Ramos (cell line): ENCODE results near the gene CLEC4C.

Experiments
- in situ Hi-C: fragments of 300-500 bp; cut with MboI; formaldehyde crosslinking; loops from one replicate; pipeline ENCODE4 v1.14.3; 2022; ENCODE audit warnings: low sequenced_read_pairs; ENCODE audit not compliant: unreplicated experiment

Gene CLEC4C

DNA sequence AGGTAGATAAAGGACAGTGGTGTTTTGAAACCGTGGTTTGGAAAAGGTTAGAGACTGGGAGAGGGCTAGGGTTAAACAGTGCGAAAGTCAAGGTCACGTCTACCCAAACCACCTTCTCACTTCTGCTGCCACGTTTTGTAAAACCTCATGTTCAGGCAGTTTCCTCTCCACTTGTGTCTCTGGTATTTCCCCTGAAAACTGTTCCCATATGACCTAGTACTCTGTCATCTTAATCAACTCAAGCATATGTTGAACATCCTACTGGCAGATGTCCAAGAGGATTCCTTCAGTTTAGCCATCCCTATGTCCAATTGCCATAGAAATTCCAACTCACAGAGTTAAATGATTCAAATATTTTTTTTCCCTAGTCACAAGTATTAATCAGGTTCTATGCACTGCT is 17.4 kb downstream of the CLEC4C start:
- in situ Hi-C loops: no loop called here

DNA sequence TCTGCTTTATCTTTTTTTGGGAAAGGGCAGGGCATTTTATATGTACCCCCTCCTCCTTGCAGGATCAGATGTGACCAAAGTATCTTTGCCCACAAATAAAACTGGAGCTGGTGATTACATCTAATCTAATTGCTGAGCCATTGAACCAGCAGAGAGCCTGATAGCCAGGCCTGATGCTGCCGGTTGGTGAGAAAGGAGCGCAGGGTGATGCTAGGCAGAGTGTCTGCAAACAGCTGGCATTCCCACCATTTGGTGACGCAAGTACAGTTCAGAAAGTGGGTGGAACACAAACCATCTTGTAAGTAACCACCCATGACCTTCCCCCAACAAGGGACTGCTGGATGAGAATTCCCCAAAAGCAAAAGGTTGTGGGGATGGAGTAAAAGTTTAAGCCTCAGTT is 23.2 kb downstream of the CLEC4C start:
- in situ Hi-C loops: no loop called here

DNA sequence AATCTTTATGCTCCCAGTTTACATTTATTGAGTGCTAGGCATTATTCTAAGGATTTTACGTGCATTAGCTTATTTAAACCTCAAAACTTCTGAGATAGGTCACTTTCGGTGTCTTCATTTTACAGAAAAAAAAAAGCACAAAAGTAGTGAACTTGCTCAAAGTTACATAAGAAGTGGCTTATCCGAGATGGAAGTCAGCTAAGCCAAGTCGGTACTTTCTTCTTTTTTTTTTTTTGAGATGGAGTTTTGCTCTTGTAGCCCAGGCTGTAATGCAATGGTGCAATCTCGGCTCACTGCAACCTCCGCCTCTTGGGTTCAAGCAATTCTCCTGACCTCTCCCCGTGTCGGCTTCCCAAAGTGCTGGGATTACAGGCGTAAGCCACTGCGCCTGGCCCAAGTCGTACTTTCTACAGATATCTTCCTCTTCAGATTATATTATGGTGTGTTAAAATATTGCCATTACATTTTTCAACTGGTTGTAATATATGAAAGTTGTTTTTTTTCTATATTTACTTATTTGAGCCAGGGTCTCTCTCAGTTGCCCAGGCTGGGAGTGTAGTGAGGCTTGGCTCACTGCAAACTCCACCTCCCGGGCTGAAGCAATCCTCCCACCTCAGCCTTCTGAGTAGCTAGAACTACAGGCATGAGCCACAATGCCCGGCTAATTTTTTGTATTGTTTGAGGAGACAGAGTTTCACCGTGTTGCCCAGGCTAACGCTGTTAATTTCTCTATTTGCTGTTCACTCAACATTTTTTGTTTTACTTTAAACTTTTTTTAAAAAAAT is 27.0 kb downstream of the CLEC4C start:
- in situ Hi-C loops: no loop called here

DNA sequence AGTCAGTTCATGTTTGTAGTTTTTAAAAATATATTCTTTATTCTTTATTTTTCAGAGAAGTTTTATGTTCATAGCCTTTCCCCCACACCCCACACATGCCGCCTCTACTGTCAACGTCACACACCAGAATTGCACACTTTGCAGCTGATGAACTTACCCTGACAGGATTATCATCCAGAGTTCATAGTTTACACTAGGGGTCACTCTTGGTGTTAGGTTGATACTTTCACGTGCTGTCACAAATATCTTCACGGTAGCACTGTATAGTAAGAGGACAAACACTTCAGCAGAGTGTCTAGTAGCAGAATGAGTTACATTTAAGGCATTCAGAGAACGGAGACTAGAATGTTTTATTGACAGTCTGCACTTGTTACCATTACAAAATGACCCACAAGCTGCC is 30.8 kb downstream of the CLEC4C start:
- in situ Hi-C loops: no loop called here

DNA sequence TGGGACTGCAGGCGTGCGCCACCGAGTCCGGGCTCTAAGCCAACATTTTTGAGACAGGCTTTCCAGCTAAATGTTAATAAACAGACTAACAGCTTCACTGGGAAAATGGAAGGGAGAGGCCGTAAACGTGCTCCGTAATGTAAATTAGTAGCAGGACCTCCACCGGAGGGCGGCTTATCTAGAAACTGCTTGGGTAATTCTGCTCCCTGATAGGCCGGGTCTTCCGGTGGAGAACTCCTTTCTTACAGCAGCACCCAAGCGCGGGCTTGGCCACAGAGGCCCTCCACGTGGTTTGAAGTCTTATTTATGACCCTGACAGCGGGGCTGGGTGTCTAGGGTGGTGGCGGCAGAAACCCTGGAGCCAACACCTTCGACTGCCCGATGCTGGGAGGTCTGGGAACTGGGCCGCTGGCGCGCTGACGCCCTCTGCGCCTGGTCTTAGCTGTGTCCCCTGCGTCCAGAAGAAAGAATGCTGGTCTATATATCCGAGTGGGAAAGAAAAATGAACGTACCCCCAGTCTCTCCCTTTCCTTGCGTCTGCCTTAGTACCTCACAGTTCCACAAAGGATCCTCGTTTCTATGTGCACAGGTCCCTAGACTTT is 34.2 kb downstream of the CLEC4C start:
- in situ Hi-C loops: no loop called here

DNA sequence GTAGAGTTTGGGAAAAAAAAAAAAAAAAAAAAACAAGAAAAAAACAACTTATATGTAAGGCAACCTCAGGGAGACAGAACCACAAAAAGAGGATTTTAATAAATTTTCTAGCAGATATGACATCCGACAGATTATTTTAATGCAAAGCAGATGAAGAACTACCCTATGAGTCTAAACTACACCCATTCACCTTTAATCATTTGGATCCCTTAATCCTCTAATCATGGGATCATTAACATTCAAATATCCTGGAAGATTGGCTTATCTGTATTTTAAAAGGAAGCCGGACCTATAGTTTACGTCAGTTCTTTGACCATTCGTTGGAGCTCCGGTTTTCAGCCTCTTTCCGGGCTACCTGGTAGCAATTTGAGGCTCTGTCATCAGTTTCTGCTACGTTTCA is 36.0 kb downstream of the CLEC4C start, which contains the start of gene DPPA3:
Gene DPPA3 (plus strand): TSS at position 301 of the 400 bp plus-strand sequence. CDS start 138 bp downstream, outside the sequence.
- in situ Hi-C loops: no loop called here

DNA sequence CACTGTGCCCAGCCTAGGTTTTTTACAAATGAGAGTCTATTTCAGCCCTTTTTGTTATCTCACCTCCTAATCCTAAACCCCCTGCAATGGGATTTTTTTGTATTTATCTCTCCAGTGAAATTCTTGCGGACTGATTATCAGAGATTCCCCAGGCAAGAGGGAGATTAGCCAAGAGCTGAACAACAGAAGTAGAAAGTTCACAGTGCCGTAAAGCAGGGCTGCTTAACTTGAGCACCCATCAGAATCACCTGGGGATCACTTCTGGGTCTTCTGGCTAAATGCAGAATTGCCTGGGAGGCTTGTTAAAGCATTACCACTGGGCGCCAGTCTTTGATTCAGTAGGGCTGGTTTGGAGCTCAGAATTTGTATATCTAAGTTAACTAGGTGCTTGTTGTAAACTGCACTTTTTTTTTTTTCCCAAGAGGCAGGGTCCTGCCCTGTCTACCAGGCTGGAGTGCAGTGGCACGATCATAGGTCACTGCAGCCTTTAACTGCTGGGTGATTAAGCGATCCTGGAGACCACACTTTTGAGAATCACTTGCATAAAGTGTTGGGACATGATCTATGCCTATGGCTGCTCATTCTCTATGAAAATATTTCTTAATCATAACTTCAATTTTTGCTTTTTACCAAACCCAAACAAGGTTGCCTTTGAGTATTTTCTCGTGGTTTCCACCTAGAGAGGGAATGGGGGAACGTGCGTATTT is 37.1 kb downstream of the CLEC4C start:
- in situ Hi-C loops: no loop called here

DNA sequence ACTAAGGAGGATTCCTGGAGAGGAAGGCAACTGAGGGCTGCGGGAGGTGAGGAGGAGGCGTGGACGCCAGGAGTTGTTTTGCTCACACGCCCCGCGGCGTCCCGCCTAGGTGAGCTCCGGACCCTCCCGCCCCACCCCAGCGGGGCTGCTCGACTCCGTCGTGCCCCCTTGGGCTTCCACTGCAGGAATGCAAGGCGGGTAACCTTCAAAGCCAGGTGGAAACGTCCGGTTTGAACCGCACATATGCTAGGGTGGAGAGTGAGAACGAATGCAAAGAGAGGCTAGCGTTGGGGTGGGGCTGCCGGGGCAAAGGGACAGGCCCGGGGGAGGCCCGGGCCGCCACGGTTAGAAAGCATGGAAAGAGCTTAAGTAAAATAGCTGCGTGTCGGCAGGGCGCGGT is 41.3 kb downstream of the CLEC4C start:
- in situ Hi-C loops: no loop called here

DNA sequence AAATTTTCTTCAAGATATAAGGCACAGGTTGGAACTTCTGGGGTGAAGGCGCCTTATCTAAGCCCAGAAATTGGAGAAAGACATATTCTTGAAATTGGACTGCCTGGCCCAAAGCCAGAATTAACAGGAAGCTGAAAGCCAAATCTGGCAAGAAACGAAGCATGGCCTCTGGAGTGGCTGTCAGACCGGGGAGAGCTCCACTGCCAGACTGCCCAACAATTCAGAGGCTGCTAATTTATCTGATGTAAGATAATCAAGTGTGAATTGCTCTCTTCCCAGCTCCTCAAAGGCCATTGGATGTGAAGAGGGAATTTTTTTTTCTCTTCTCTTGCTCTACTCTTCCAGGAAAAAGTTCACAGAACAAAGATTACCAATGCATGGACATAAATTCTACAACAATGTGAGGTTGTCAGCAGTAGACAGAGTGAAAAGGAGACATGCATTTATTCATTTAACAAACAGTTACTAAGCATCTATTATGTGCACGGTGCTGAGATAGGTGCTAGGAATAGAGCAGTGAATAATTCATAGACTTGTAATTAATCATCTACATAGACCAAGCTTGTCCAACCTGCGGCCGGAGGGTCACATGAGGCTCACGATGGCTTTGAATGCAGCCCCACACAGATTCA is 51.5 kb downstream of the CLEC4C start, which contains the start of gene GDF3:
Gene GDF3 (minus strand): TSS at position 210 of the 632 bp plus-strand sequence. CDS start 47 bp downstream, at position 163.
- in situ Hi-C loops: no loop called here

DNA sequence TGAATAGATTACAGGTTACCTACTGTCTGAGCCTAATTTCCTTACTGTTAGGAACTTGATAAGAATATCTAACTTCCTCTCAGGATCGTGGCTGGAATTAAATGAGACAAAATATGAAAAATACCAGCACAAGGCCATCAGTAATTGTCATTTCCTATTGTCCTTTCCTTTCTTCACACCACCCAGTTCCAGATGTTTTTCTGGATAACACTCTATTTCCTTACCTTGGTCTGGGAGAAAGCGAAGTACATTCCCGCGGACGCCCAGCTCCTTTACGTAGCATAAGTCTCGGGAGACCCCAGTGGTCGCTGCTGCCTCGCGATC is 52.0 kb downstream of the CLEC4C start:
- in situ Hi-C loops: no loop called here

DNA sequence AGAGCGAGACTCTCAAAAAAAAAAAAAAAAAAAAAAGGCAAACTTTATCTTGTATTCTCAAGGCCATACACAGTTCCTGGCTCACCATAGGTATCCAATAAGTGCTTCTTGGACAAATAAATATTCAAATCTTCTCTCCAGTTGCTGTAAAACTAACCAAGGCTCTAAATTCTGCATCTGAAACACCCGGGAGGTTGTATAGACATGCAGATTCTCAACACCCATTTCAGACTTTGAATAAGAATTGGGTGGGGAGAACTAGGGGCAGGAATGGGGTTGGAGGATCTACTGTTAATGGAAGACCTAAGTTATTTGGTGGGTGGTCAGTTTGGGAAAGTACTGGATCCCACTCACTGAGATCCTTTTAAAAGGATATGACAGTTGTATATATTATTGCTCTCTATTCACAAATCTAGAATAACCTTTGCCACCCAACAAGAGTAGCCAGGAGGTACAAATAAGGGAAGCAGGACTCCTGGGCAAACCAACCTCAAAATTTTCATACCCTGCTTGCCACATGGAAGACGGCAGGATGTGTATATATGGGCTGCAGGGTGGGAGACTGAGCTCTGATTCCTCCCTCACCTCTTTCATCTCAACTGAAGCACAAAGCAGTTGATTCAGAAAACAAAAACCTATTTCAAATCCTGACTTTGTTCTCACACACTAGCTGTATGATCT is 52.5 kb downstream of the CLEC4C start:
- in situ Hi-C loops: no loop called here

DNA sequence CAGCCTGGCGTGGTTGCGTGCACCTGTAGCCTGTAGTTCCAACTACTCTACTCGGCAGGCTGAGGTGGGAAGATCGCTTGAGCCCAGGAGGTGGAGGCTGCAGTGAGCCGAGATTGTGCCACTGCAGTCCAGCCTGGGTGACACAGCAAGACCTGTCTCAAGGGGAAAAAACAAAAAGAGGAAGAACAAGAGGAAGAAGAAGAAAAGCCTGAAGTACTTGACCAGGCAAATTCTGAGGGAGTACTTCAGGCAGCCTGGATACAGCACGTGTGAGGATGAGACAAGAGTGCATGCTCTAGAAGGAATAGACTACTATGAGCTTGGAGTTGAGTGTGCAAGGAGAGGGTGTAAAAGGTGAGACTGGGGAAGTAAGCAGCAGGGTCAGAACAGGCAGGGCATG is 53.4 kb downstream of the CLEC4C start:
- in situ Hi-C loops: no loop called here

DNA sequence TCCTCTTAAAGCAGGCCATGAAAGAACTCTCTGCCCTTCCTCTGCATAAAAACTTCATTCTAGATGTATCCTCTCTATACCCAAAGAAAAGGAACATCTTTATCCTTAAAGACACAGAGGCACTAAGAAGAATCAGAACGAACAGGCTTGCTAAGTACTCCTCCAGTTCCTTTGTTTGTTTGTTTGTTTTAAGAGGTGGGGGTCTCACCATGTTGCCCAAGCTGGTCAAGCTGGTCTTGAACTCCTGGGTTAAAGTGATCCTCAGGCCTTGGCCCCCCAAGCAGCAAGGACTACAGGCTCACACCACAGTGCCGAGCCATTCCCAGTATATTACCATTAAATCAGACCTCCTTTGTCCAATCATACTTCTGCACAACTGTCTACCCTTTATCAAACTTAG is 65.6 kb downstream of the CLEC4C start:
- in situ Hi-C loops: no loop called here
